Erythroblast (primary cell): Measurements from ENCODE around the gene NEFH.

Source experiments
- DNase-seq, 2 experiments: peaks; one replicate each; lab custom pipeline; 2025; lab: John Stamatoyannopoulos, UW
- GATA1 ChIP-seq: IDR thresholded peaks from 2 replicates; pipeline ENCODE4 v1.6.1; 2011; ENCODE audit warnings: low read depth, mild to moderate bottlenecking, control low read depth, low read length, moderate library complexity
- POLR2A ChIP-seq: IDR thresholded peaks from 2 replicates; pipeline ENCODE4 v1.6.1; 2011; ENCODE audit warnings: mild to moderate bottlenecking, low read length

Gene NEFH

GRCh38 chr22:29451863-29452262 is 28.2 kb upstream of the NEFH start:
- TF ChIP-seq GATA1 (no peak), POLR2A (no peak)
- no peak for DNase-seq

- DNase-seq, result no peak
- TF ChIP-seq GATA1 (no peak), POLR2A (no peak)
Measured at GRCh38 chr22:29454276-29454675, 25.7 kb upstream of the NEFH start.

- DNase-seq, result no peak
- TF ChIP-seq POLR2A, result no peak
- no peak for TF ChIP-seq GATA1
Measured at GRCh38 chr22:29456211-29456671, 23.8 kb upstream of the NEFH start.

- TF ChIP-seq GATA1 (no peak), POLR2A (no peak)
- DNase-seq, result peak; percentile 41 to 56
Measured at GRCh38 chr22:29457730-29458129, 22.3 kb upstream of the NEFH start.

GRCh38 chr22:29458551-29458950 is 21.5 kb upstream of the NEFH start:
- no peak for DNase-seq
- no peak for TF ChIP-seq GATA1
- no peak for TF ChIP-seq POLR2A

GRCh38 chr22:29459773-29460172 is 20.2 kb upstream of the NEFH start:
- TF ChIP-seq GATA1, result no peak
- TF ChIP-seq POLR2A, result no peak
- no peak for DNase-seq

- no peak for DNase-seq
- TF ChIP-seq POLR2A (no peak), GATA1 (no peak)
Measured at GRCh38 chr22:29461263-29461662, 18.8 kb upstream of the NEFH start.

GRCh38 chr22:29463629-29464028 is 16.4 kb upstream of the NEFH start:
- DNase-seq, result no peak
- TF ChIP-seq POLR2A (no peak), GATA1 (no peak)

GRCh38 chr22:29464581-29464980 is 15.4 kb upstream of the NEFH start:
- no peak for TF ChIP-seq POLR2A
- TF ChIP-seq GATA1, result no peak
- DNase-seq, result no peak

- TF ChIP-seq GATA1, result no peak
- no peak for TF ChIP-seq POLR2A
- no peak for DNase-seq
Measured at GRCh38 chr22:29469755-29470154, 10.3 kb upstream of the NEFH start.

- DNase-seq, result peak; percentile 73 to 84
- TF ChIP-seq GATA1 (no peak), POLR2A (no peak)
Measured at GRCh38 chr22:29470159-29470855, 9.7 kb upstream of the NEFH start.

GRCh38 chr22:29473001-29473400 is 7.0 kb upstream of the NEFH start:
- no peak for DNase-seq
- no peak for TF ChIP-seq POLR2A
- TF ChIP-seq GATA1, result no peak

GRCh38 chr22:29475550-29475949 is 4.5 kb upstream of the NEFH start:
- DNase-seq, result no peak
- TF ChIP-seq GATA1 (no peak), POLR2A (no peak)

GRCh38 chr22:29476116-29476515 is 3.9 kb upstream of the NEFH start:
- DNase-seq, result no peak
- TF ChIP-seq POLR2A, result no peak
- TF ChIP-seq GATA1, result no peak
